ENCODE measurements around the gene TARBP2.

DNA sequence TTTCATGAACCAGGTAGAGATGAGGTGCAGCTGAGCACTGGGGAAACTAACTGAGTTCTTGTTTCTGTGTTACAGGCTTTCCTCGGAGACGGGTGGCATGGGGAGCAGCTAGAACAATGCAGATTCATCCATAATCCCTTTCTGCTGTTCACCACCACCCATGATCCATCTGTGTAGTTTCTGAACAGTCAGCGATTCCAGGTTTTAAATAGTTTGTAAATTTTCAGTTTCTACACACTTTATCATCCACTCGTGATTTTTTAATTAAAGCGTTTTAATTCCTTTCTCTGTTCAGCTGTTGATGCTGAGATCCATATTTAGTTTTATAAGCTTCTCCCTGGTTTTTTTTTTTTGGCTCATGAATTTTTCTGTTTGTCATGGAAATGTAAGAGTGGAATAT, 21.8 kb upstream of the TARBP2 start:
- TF ChIP-seq POLR2A (IDR thresholded peaks at IDR 0.05) = no peak
- TF ChIP-seq, protein P1, sequence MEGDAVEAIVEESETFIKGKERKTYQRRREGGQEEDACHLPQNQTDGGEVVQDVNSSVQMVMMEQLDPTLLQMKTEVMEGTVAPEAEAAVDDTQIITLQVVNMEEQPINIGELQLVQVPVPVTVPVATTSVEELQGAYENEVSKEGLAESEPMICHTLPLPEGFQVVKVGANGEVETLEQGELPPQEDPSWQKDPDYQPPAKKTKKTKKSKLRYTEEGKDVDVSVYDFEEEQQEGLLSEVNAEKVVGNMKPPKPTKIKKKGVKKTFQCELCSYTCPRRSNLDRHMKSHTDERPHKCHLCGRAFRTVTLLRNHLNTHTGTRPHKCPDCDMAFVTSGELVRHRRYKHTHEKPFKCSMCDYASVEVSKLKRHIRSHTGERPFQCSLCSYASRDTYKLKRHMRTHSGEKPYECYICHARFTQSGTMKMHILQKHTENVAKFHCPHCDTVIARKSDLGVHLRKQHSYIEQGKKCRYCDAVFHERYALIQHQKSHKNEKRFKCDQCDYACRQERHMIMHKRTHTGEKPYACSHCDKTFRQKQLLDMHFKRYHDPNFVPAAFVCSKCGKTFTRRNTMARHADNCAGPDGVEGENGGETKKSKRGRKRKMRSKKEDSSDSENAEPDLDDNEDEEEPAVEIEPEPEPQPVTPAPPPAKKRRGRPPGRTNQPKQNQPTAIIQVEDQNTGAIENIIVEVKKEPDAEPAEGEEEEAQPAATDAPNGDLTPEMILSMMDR (IDR thresholded peaks at IDR 0.05) = no peak
- no peak for TF ChIP-seq EP300 (IDR thresholded peaks at IDR 0.05)
